ENCODE data around the gene R3HDM2. TPM values are rescaled to one million over a fixed set of nuclear protein-coding genes. Genes with fewer than 3 reads are reported as not detected.

Gene R3HDM2
- total RNA-seq, 1 donor, result 22.3 TPM

- TF ChIP-seq, protein P1, sequence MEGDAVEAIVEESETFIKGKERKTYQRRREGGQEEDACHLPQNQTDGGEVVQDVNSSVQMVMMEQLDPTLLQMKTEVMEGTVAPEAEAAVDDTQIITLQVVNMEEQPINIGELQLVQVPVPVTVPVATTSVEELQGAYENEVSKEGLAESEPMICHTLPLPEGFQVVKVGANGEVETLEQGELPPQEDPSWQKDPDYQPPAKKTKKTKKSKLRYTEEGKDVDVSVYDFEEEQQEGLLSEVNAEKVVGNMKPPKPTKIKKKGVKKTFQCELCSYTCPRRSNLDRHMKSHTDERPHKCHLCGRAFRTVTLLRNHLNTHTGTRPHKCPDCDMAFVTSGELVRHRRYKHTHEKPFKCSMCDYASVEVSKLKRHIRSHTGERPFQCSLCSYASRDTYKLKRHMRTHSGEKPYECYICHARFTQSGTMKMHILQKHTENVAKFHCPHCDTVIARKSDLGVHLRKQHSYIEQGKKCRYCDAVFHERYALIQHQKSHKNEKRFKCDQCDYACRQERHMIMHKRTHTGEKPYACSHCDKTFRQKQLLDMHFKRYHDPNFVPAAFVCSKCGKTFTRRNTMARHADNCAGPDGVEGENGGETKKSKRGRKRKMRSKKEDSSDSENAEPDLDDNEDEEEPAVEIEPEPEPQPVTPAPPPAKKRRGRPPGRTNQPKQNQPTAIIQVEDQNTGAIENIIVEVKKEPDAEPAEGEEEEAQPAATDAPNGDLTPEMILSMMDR (IDR thresholded peaks at IDR 0.05; ENCODE audit: insufficient read depth, low read length), result no peak
- no peak for DNase-seq (ENCODE audit: low read depth)
- no peak overlapping the region for H3K4me3 ChIP-seq (ENCODE audit: low read depth, low read length)
Measured at GRCh38 chr12:57270966-57271470, 159.8 kb downstream of the R3HDM2 start.

- DNase-seq (ENCODE audit: low read depth), result no peak
- no peak overlapping the region for H3K4me3 ChIP-seq (ENCODE audit: low read depth, low read length)
- TF ChIP-seq, protein P1 (IDR thresholded peaks at IDR 0.05; ENCODE audit: insufficient read depth, low read length), result no peak
Measured at GRCh38 chr12:57268264-57268663, 162.6 kb downstream of the R3HDM2 start.

GRCh38 chr12:57266681-57267080 is 164.2 kb downstream of the R3HDM2 start:
- DNase-seq (ENCODE audit: low read depth), result no peak

GRCh38 chr12:57263096-57263495 is 167.7 kb downstream of the R3HDM2 start:
- TF ChIP-seq, protein P1 (IDR thresholded peaks at IDR 0.05; ENCODE audit: insufficient read depth, low read length), result peak; percentile 4
- DNase-seq (ENCODE audit: low read depth), result no peak

More at GRCh38 chr12:57266681-57267080, 164.2 kb downstream of the R3HDM2 start:
- H3K4me3 ChIP-seq (ENCODE audit: low read depth, low read length), result no peak overlapping the region
- TF ChIP-seq, protein P1 (IDR thresholded peaks at IDR 0.05; ENCODE audit: insufficient read depth, low read length), result no peak

DNA sequence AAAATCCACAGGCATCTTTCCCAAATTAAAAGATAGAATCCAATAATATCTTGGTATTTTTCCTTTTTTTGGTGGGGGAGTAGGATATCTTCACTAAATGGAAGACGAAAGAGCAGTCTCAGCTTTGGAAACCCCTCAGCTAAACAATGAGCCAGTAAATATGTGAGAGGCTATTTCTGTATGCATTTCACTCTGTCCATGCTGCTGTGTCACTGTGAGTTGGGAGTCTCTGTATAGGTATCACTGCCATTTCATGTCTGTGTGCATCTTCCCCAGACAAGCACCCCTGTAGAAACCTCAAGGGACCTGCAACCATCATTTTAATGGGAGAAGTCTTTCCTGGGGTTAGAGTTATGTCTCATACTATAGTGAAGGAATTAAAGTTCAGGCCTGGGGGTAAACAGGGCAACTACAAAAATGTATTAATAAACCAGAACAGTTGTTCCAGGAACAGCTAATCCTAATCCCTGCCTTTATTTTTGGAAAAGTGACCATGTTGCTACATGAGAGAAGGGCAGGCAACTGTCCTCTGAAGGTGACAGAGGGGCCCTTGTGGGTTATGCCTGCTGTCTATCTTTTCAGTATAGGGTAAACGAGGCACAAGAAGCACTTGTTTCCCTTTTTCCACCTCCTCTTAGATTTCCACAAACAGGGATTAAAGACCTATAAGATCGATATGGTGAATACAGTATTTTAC is 168.6 kb downstream of the R3HDM2 start:
- DNase-seq (ENCODE audit: low read depth), result no peak
- no peak overlapping the region for H3K4me3 ChIP-seq (ENCODE audit: low read depth, low read length)
- TF ChIP-seq, protein P1 (IDR thresholded peaks at IDR 0.05; ENCODE audit: insufficient read depth, low read length), result no peak

More at GRCh38 chr12:57263096-57263495, 167.7 kb downstream of the R3HDM2 start:
- no peak overlapping the region for H3K4me3 ChIP-seq (ENCODE audit: low read depth, low read length)

DNA sequence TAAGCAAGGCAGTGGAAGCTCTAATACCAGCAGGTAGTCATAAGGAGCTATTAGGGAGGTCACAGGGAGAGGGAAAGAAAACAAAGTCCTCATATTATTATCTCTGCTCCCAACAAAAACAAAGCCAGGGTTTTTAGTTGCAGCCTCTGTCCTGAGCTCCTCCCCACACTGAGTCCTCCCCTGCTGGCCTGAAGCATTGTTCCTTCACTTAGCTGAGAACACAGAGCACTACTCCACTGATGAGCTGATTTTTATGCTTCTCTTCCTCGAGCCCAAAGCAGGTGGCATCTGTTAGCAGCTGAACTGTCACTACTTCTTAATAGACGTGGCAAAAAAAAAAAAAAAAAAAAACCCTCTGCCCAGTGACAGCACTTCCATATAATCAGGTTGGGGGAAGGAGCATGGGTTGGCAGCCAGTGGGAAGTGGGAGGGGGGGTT is 169.4 kb downstream of the R3HDM2 start:
- TF ChIP-seq, protein P1 (IDR thresholded peaks at IDR 0.05; ENCODE audit: insufficient read depth, low read length), result no peak
- DNase-seq (ENCODE audit: low read depth), result no peak
- H3K4me3 ChIP-seq (ENCODE audit: low read depth, low read length), result no peak overlapping the region
